ENCODE results near the gene TTLL11.
"Not testable (repeated sequence)": the region's sequence is repeated elsewhere in the genome, so short reads cannot be mapped to it uniquely, and the experiment has no call there.

The TTLL11 gene

DNA sequence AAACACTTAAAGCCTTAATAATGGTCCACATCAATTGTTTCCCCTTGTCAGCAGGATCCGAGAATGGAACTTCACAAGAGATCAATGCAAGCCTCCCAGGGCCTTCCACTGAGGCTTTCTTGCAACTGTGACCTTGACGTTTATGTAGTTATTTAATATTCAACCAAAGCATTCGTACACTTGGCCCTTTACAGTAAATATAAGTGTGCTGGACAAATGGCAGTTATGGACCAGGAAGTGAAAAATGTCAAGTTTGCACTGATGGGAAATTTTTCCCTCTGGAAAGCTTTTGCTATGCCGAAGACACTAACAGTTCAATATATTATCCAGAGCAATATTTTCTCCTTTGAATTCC, 101.8 kb downstream of the TTLL11 start:
- Histone ChIP-seq H3K36me3 (peaks cover 0 to 11% (median 0%) of the 10 kb centered on the region in 11 experiments; a peak in 5 of 22 replicates), H3K9me3 (replicated peaks in 1 of 11) (no peaks in the 10 kb centered on the region), H3K9ac (no peak overlapping the region), H3K27ac (no peak overlapping the region), H3K4me3 (no peak overlapping the region), H4K20me1 (peaks cover 0 to 16% (median 0%) of the 10 kb centered on the region in 11 experiments; a peak in 6 of 22 replicates), H3K4me1 (peaks cover 0 to 31% (median 13%) of the 10 kb centered on the region in 10 experiments; a peak in 13 of 20 replicates), H3K27me3 (no peaks in the 10 kb centered on the region), H3K4me2 (0 out of 22 replicates have a peak overlapping the region, but pooled peaks of 2 of the 11 experiments have one; percentile 5 to 16)
- no peak for TF ChIP-seq Cebpa-rat (IDR thresholded peaks at IDR 0.05)

DNA sequence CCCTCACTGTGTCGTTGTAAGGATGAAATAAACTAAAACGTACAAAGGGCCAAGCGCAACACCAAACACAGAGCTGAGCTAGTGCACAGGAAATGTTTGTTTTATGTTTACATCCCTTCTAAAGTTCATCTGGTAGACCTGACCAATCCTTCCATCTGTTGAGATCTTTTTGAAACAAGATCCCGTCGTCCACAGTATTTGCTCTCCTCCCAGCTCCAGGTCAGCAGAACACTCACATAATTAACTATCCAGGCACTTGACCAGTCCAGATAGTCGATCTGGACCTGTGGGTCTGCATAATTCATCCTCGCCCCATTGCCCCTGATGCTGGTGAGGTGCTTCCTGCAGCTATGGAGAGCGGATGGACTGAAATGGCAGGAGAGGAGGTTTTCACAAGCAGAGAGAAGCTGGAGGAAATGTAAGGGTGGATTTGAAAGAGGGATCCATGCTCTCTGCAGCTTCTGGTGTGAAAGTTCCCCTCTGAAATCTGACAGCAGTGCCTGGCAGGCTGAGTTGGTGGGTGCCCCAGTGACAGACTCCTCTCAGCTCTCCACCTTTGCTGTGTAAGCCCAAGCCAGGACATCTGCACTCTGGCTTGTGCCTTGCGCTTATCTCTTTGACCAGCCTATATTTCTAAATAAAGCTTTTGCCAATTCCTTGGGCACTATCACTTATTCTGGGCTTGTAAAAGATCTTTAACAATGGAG, 102.4 kb downstream of the TTLL11 start:
- peak overlapping the region in 2 of 11 experiments; percentile 5 to 16; a peak in 1 of 22 replicates for H3K4me2 ChIP-seq
- no peak overlapping the region for H3K4me3 ChIP-seq
- peaks cover 0 to 13% (median 0%) of the 10 kb centered on the region in 11 experiments; a peak in 6 of 22 replicates for H4K20me1 ChIP-seq
- TF ChIP-seq Cebpa-rat (IDR thresholded peaks at IDR 0.05) = no peak
- H3K4me1 ChIP-seq = peaks cover 0 to 36% (median 13%) of the 10 kb centered on the region in 10 experiments; a peak in 13 of 20 replicates
- H3K27me3 ChIP-seq = no peaks in the 10 kb centered on the region
- H3K27ac ChIP-seq = no peak overlapping the region
- no peak overlapping the region for H3K9ac ChIP-seq
- H3K9me3 ChIP-seq (replicated peaks in 1 of 11) = no peaks in the 10 kb centered on the region
- H3K36me3 ChIP-seq = peaks cover 0 to 11% (median 0%) of the 10 kb centered on the region in 11 experiments; a peak in 5 of 22 replicates

DNA sequence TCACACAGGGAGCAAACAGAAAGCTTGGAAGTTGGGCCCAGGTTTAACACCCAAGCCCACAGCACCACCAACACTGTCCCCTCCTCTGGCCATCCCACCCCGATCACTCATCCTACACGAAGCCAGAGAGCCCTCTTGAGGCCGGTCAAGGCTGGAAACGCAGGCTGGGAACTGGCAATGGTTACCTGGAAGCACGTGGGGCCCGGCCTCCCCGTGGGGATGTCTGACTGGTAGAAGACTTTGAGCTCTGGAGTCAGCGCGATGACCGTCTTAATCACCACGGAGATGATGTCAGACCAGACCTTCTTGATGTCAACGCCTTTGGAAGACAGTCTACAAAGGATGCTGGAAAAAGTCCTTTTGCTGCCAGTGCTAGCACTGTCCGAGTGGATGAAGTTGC, 104.1 kb downstream of the TTLL11 start:
- no peak overlapping the region for H3K4me2 ChIP-seq
- no peak overlapping the region for H3K4me3 ChIP-seq
- no peaks in the 10 kb centered on the region for H3K27me3 ChIP-seq
- peaks cover 0 to 11% (median 0%) of the 10 kb centered on the region in 11 experiments; a peak in 5 of 22 replicates for H3K36me3 ChIP-seq
- no peaks in the 10 kb centered on the region for H3K9me3 ChIP-seq (replicated peaks in 1 of 11)
- H4K20me1 ChIP-seq = peaks cover 0 to 7% (median 0%) of the 10 kb centered on the region in 11 experiments; a peak in 3 of 22 replicates
- no peak overlapping the region for H3K9ac ChIP-seq
- no peak overlapping the region for H3K27ac ChIP-seq
- TF ChIP-seq Cebpa-rat (IDR thresholded peaks at IDR 0.05) = no peak
- peaks cover 0 to 36% (median 13%) of the 10 kb centered on the region in 10 experiments; a peak in 13 of 20 replicates for H3K4me1 ChIP-seq

DNA sequence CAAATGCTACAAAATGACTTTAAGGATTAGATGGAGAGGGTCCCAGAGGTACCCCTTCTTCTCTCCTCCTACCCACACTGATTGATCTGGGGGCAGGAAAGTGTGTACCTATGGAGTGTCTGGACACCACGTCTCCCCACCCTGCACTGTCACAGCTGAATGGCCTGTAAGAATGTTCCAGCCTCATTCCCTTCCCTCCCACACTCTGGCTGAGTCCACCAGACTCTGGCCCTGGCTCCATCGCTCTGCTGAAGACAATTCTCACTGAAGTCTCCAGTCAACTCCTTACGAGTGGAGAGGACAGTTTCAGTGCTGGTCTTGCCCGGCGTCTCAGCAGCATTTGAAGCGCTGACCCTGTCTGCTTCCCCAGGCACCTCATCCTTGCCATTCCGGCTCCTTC, 105.8 kb downstream of the TTLL11 start:
- H3K4me2 ChIP-seq = no peak overlapping the region

DNA sequence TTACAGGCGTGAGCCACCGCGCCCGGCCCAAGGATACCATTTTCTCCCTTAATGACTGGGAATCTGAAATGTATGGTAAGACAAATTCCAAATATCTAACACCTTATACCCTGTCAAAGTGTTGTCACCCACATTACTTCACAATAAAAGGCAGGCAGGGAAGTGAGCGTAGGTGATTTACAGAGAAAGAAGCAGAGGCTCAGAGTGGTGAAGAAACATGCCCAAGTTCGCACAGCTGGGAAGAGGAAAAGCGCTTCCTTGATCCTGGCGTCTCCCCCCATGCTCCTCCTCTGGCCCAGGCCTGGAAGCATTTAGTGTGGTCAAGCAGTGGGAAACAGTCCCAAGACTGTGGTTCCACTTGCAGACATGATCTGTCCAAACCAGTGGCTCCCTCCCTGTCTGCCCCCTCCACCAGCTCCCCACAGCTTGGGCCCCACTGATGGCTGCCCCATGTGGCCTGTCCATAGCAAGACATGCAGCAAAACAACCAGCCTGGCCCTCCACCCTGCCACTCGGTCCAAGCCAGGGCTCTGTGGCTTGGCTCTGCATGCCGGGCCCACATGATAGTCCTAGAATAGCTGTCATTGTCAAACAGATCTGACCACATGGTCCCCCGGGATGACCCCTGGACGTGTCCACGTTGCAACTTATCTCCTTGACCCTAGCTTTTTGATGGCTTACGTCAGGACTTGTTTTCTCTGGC, 107.2 kb downstream of the TTLL11 start:
- H4K20me1 ChIP-seq = peaks cover 0 to 5% (median 0%) of the 10 kb centered on the region in 11 experiments; a peak in 2 of 22 replicates
- H3K4me2 ChIP-seq = peak overlapping the region in 7 of 11 experiments; percentile 5 to 32 (median 8); a peak in 8 of 22 replicates
- TF ChIP-seq Cebpa-rat (IDR thresholded peaks at IDR 0.05) = no peak
- H3K4me1 ChIP-seq = peaks cover 0 to 19% (median 0%) of the 10 kb centered on the region in 10 experiments; a peak in 7 of 20 replicates
- H3K9me3 ChIP-seq (replicated peaks in 1 of 11) = peaks cover 0 to 21% (median 9%) of the 10 kb centered on the region in 11 experiments; a peak in 13 of 22 replicates
- no peak overlapping the region for H3K4me3 ChIP-seq
- no peak overlapping the region for H3K27ac ChIP-seq
- H3K27me3 ChIP-seq = no peaks in the 10 kb centered on the region
- H3K9ac ChIP-seq = no peak overlapping the region
- H3K36me3 ChIP-seq = peaks cover 0 to 11% (median 0%) of the 10 kb centered on the region in 11 experiments; a peak in 6 of 22 replicates

More for the DNA sequence above, 105.8 kb downstream of the TTLL11 start:
- TF ChIP-seq Cebpa-rat (IDR thresholded peaks at IDR 0.05) = no peak
- Histone ChIP-seq H3K4me1 (peaks cover 0 to 33% (median 12%) of the 10 kb centered on the region in 10 experiments; a peak in 13 of 20 replicates), H3K9me3 (replicated peaks in 1 of 11) (peaks cover 0 to 9% (median 0%) of the 10 kb centered on the region in 11 experiments; a peak in 1 of 22 replicates), H3K27ac (no peak overlapping the region), H3K36me3 (peaks cover 0 to 11% (median 0%) of the 10 kb centered on the region in 11 experiments; a peak in 5 of 22 replicates), H3K27me3 (no peaks in the 10 kb centered on the region), H3K9ac (no peak overlapping the region), H3K4me3 (no peak overlapping the region), H4K20me1 (peaks cover 0 to 6% (median 0%) of the 10 kb centered on the region in 11 experiments; a peak in 2 of 22 replicates)

DNA sequence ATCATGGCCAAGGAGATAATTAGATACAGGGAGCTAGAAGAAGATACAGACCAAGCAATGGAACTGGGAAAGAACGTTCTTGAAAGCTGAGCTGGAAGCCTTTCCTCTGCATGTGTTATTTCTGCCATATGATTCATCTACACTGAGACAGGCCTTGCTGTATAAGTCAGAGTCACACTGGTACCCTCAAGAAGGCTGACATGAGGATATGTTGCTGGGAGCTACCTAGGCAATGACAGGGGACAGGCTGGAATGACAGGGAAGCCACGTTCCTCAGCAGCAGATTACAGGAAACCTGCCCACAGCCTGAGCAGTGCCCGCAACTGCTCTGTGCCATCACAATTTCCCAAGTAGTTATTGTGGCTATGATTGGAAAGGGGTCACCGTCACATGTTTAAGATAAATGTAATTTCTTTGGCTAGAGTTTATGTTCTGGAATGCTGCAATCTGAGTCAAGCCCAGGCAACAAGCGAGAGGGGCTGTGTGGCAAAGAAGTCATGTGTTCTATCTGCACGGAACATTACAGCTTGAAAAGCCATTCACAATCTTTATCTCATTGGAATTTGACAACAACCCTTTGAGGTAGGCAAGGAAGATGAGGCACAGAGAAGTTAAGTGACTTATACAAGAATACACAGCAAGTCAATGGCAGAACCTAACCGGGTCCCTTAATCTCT, 108.2 kb downstream of the TTLL11 start:
- Histone ChIP-seq H4K20me1 (peaks cover 0 to 5% (median 0%) of the 10 kb centered on the region in 11 experiments; a peak in 1 of 22 replicates), H3K27me3 (no peaks in the 10 kb centered on the region), H3K27ac (no peak overlapping the region), H3K4me1 (peaks cover 0 to 14% (median 0%) of the 10 kb centered on the region in 10 experiments; a peak in 6 of 20 replicates), H3K4me3 (no peak overlapping the region), H3K36me3 (peaks cover 0 to 11% (median 0%) of the 10 kb centered on the region in 11 experiments; a peak in 6 of 22 replicates), H3K4me2 (no peak overlapping the region), H3K9me3 (replicated peaks in 1 of 11) (peaks cover 0 to 25% (median 12%) of the 10 kb centered on the region in 11 experiments; a peak in 13 of 22 replicates), H3K9ac (no peak overlapping the region)
- TF ChIP-seq Cebpa-rat (IDR thresholded peaks at IDR 0.05) = no peak

DNA sequence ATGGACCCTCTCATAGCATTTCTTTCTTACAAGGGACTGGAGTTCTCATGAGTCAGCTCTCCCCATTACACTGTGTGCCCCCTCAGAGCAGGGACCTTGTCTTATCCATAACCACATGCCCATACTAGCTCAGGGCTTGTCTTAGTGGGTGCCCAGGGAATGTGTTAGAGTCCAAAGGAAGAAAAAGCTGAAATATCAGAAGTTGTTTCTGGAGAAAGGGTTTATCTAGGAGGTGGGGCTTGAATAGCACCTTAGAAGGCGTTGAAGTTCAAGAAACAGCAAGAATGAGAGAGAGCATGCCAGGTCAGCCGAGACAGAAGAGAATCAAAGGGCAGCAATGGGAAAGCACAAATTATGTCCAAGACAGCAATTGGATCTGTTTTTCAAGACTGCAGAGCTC, 109.4 kb downstream of the TTLL11 start:
- Histone ChIP-seq H3K36me3 (peaks cover 0 to 2% (median 0%) of the 10 kb centered on the region in 11 experiments; a peak in 1 of 22 replicates), H3K4me3 (no peak overlapping the region), H3K9me3 (replicated peaks in 1 of 11) (peaks cover 0 to 25% (median 12%) of the 10 kb centered on the region in 11 experiments; a peak in 13 of 22 replicates), H3K4me2 (no peak overlapping the region), H3K27ac (no peak overlapping the region), H3K27me3 (no peaks in the 10 kb centered on the region), H3K4me1 (peaks cover 0 to 14% (median 0%) of the 10 kb centered on the region in 10 experiments; a peak in 6 of 20 replicates), H4K20me1 (peaks cover 0 to 2% (median 0%) of the 10 kb centered on the region in 11 experiments; a peak in 1 of 22 replicates), H3K9ac (no peak overlapping the region)
- no peak for TF ChIP-seq Cebpa-rat (IDR thresholded peaks at IDR 0.05)

DNA sequence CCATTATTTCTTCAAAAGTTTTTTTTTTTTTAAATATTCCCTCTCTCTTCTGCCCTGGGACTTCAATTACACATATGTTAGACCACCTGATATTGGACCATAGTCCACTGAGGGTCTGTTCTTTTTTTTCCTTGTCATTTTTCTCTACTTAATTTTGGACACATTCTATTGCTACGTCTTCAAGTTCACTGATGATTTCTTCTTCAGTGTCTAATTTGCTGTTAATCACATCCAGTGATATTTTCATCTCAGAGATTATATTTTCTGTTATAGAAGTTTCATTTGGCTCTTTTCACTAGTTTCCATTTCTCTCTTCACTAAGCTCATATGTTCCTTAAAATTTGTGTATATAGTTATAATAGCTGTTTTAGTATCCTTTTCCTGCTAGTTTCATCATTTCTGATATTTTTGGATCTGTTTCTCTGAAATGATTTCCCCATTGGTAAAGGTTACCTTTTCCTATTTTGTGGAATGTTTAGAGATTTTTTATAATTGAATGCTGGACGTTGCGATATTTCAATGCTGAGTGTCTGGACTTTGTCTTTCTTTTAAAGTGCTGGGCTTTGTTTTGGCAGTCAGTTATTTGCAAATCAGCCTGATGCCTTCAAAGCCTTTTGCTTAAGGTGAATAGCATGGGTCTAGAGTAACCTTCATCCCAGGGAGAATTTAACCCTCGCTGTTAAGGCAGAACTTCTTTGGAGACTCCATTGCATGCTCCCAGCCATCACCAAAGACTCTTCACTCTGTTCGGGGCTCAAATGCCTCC, 111.8 kb downstream of the TTLL11 start:
- Histone ChIP-seq H3K4me3 (no peak overlapping the region), H3K9me3 (replicated peaks in 1 of 11) (peaks cover 0 to 25% (median 12%) of the 10 kb centered on the region in 11 experiments; a peak in 13 of 22 replicates), H3K4me2 (no peak overlapping the region), H3K27ac (no peak overlapping the region), H3K27me3 (no peaks in the 10 kb centered on the region), H3K9ac (no peak overlapping the region), H4K20me1 (no peaks in the 10 kb centered on the region; a peak in 1 of 22 replicates), H3K4me1 (peaks cover 0 to 5% (median 0%) of the 10 kb centered on the region in 10 experiments; a peak in 6 of 20 replicates), H3K36me3 (no peaks in the 10 kb centered on the region; a peak in 1 of 22 replicates)
- TF ChIP-seq Cebpa-rat (IDR thresholded peaks at IDR 0.05) = no peak

DNA sequence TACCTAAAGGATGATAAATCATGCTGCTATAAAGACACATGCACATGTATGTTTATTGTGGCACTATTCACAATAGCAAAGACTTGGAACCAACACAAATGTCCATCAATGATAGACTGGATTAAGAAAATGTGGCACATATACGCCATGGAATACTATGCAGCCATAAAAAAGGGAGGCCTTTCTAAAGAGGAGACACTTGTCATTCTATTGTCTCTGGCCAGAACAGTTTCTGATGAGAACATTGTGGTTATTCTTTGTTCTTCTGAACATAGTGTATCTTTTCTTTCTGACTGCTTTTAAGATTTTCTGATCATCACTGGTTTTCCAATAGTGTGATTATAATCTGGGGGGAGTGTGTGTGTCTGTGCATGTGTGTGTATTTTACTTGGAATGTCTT, 112.4 kb downstream of the TTLL11 start:
- not testable (repeated sequence) for H4K20me1 ChIP-seq, H3K4me1 ChIP-seq, H3K27ac ChIP-seq, H3K27me3 ChIP-seq, H3K36me3 ChIP-seq, H3K4me2 ChIP-seq, H3K9ac ChIP-seq, H3K4me3 ChIP-seq
- peaks cover 0 to 25% (median 12%) of the 10 kb centered on the region in 11 experiments; a peak in 13 of 22 replicates for H3K9me3 ChIP-seq (replicated peaks in 1 of 11)

Data from BLaER1 treated with 17β-estradiol and CSF1 and Interleukin-3, amounts not matched to agents 10 nM and 100 nM (cell line).